GM18498 (cell line): ENCODE measurements around the gene PHKG2.

Source experiments
- ATAC-seq: cut with Tn5 transposase; IDR thresholded peaks from one replicate; pipeline ENCODE4 v1.9.1; 2021; ENCODE audit warnings: mild to moderate bottlenecking, moderate library complexity; ENCODE audit not compliant: unreplicated experiment

Gene PHKG2

GRCh38 chr16:30773826-30774225 is 25.6 kb downstream of the PHKG2 start:
- ATAC-seq, result no peak

GRCh38 chr16:30774367-30775130 is 26.3 kb downstream of the PHKG2 start:
- ATAC-seq, result no peak

GRCh38 chr16:30775131-30775391 is 26.8 kb downstream of the PHKG2 start:
- no peak for ATAC-seq

- ATAC-seq, result peak; percentile 62
Observed at GRCh38 chr16:30775392-30776188, 27.4 kb downstream of the PHKG2 start.

- no peak for ATAC-seq
Observed at GRCh38 chr16:30777591-30778297, 29.5 kb downstream of the PHKG2 start.

- no peak for ATAC-seq
Observed at GRCh38 chr16:30778549-30779244, 30.5 kb downstream of the PHKG2 start.

- ATAC-seq, result no peak
Observed at GRCh38 chr16:30779596-30779995, 31.4 kb downstream of the PHKG2 start.

- ATAC-seq, result no peak
Observed at GRCh38 chr16:30780021-30780420, 31.8 kb downstream of the PHKG2 start.

GRCh38 chr16:30780549-30780948 is 32.3 kb downstream of the PHKG2 start:
- no peak for ATAC-seq

GRCh38 chr16:30782486-30783279 is 34.5 kb downstream of the PHKG2 start:
- ATAC-seq, result no peak

GRCh38 chr16:30783280-30784109 is 35.3 kb downstream of the PHKG2 start:
- no peak for ATAC-seq

GRCh38 chr16:30784215-30784614 is 36.0 kb downstream of the PHKG2 start:
- ATAC-seq, result no peak

GRCh38 chr16:30785126-30786106 is 37.2 kb downstream of the PHKG2 start:
- ATAC-seq, result no peak

GRCh38 chr16:30786115-30786935 is 38.1 kb downstream of the PHKG2 start:
- ATAC-seq, result no peak

GRCh38 chr16:30786936-30787612 is 38.8 kb downstream of the PHKG2 start, which contains the start of gene ZNF629:
TSS of gene ZNF629 (minus strand) at chr16:30787205. CDS start at chr16:30784482, 2,723 bp downstream.
- no peak for ATAC-seq

GRCh38 chr16:30787613-30788378 is 39.6 kb downstream of the PHKG2 start:
- no peak for ATAC-seq
